ENCODE measurements around the gene ZMYM4.
A peak's percentile ranks its signal among the peaks of the same experiment; 100 is the strongest.

ZMYM4 gene

GRCh38 chr1:35437200-35437599, 168.7 kb downstream of the ZMYM4 start:
- no peak overlapping the region for H3K27ac Mint-ChIP-seq
- H3K36me3 Mint-ChIP-seq, result peaks cover 4% of the 10 kb centered on the region
- no peaks in the 10 kb centered on the region for H3K27me3 Mint-ChIP-seq
- peaks cover 15% of the 10 kb centered on the region for H3K4me1 Mint-ChIP-seq (ENCODE audit: low read depth)
- no peaks in the 10 kb centered on the region for H3K9me3 Mint-ChIP-seq (ENCODE audit: low read depth)
- H3K4me3 Mint-ChIP-seq, result no peak overlapping the region

DNA sequence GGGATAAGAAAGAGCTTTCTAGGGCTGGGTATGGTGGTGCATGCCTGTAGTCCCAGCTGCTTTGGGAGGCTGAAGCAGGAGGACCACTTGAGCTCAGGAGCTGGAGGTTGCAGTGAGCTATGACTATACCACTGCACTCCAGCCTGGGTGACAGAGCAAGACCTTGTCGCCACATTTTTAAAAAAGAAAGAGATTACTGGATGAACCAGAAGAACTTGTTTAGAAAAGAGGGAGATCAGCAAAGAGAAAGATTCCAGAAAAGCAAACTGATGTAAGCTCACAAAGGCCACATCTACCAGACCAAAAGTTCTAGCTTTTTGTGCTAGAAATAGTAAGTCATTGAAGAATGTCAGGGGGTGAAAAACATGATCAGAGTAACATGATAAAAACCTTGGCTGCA, 171.1 kb downstream of the ZMYM4 start:
- Mint-ChIP-seq H3K27ac (no peak overlapping the region), H3K4me1 (ENCODE audit: low read depth) (peaks cover 31% of the 10 kb centered on the region), H3K4me3 (no peak overlapping the region), H3K27me3 (no peaks in the 10 kb centered on the region), H3K36me3 (peaks cover 2% of the 10 kb centered on the region), H3K9me3 (ENCODE audit: low read depth) (no peaks in the 10 kb centered on the region)

GRCh38 chr1:35441926-35442579, 173.5 kb downstream of the ZMYM4 start:
- peak overlapping the region; percentile 67 for H3K27ac Mint-ChIP-seq

DNA sequence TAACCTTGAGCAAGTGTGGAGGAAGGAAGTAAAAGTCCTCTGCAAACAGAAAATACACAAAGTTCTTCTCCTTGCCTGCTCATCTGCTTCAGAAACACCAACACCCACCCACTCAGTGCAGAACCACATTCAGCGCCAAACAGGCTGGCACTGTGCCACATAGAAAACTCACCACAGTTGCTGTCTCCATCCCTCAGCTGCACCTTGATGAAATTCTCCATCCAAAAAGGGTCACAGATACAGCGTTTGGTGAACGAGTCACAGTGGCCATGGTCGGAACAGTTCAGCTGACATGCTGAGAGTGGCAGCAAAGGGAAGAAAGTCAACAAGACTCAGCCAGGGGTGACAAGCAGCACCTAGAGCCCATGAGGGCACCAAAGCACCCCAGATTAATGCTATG, 174.2 kb downstream of the ZMYM4 start:
- Mint-ChIP-seq H3K36me3 (peaks cover 3% of the 10 kb centered on the region), H3K27ac (peak overlapping the region; percentile 11), H3K4me1 (ENCODE audit: low read depth) (peaks cover 32% of the 10 kb centered on the region), H3K9me3 (ENCODE audit: low read depth) (no peaks in the 10 kb centered on the region), H3K4me3 (no peak overlapping the region), H3K27me3 (no peaks in the 10 kb centered on the region)

More at GRCh38 chr1:35441926-35442579, 173.5 kb downstream of the ZMYM4 start:
- no peaks in the 10 kb centered on the region for H3K27me3 Mint-ChIP-seq
- peaks cover 2% of the 10 kb centered on the region for H3K36me3 Mint-ChIP-seq
- no peaks in the 10 kb centered on the region for H3K9me3 Mint-ChIP-seq (ENCODE audit: low read depth)
- H3K4me3 Mint-ChIP-seq, result no peak overlapping the region
- peaks cover 32% of the 10 kb centered on the region for H3K4me1 Mint-ChIP-seq (ENCODE audit: low read depth)

DNA sequence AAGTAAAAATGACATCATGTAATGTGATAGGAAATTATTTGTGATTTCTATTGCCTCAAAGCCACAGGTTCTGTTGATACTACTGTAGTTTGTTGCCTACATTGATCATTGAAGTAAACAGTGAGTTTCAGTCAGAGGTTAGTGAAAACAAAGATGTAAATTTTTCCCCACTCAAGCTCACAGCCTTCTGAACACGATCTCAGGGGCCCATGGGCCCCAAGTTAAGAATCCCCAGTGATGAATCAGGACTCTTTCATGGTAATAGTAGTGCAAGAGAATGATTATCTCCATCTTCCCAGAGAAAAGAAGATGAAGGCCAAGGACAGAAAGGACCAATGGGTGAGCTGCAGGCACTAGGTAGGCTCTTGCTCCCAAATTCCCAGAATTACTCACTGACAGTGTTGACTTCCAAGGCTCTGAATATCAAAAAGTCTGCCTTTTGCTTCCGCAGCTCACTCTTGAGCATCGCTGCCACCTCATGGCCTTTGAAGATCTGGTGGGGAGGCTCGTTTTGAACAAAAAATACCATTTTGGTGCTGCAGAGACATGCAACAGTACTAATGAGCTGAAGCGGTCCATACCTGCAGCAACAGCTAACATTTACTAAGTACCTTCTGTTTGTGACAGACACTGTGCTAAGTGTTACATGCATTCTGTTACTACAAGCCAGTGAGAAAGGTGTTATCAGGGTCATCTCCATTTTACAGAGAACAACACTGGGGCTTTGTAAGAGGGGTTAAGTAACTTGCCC, 175.4 kb downstream of the ZMYM4 start:
- Mint-ChIP-seq H3K4me3 (peak overlapping the region; percentile 15), H3K27ac (peak overlapping the region; percentile 56), H3K9me3 (ENCODE audit: low read depth) (no peaks in the 10 kb centered on the region), H3K36me3 (peaks cover 8% of the 10 kb centered on the region), H3K27me3 (no peaks in the 10 kb centered on the region), H3K4me1 (ENCODE audit: low read depth) (peaks cover 32% of the 10 kb centered on the region)

DNA sequence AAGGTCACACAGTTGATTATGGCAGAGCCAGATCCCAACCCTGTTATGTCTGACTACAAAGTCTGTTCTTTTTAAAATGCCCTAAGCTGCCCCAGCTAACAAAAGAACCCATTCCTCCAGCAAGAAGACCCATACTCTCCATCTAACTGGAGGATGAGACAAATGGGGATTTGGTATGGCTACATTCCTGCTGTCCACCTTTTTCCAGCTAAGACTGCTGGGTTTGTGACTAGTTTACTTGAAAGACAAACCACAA, 175.9 kb downstream of the ZMYM4 start:
- H3K27me3 Mint-ChIP-seq, result no peaks in the 10 kb centered on the region
- no peak overlapping the region for H3K27ac Mint-ChIP-seq
- no peaks in the 10 kb centered on the region for H3K9me3 Mint-ChIP-seq (ENCODE audit: low read depth)
- peaks cover 32% of the 10 kb centered on the region for H3K4me1 Mint-ChIP-seq (ENCODE audit: low read depth)
- H3K4me3 Mint-ChIP-seq, result no peak overlapping the region
- peaks cover 10% of the 10 kb centered on the region for H3K36me3 Mint-ChIP-seq

DNA sequence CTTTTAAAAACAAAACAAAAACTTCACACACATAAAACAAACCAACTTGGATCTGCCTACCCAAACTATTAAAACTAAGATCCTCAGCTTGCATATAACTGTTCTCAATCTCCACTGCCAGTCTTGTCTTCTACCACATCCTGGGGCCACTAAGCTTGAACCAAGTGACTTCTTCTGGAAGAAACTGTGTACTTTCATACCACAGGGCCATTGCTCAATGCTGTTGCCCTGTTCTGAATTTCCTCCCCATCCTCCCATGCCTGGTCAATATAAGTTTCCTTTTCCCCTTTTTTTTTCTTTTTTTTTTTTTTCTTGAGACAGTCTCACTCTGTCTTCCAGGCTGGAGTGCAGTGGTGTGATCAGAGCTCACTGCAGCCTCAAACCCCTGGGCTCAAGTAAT, 178.8 kb downstream of the ZMYM4 start:
- Mint-ChIP-seq H3K27ac (peak overlapping the region; percentile 2), H3K36me3 (peaks cover 11% of the 10 kb centered on the region), H3K4me3 (no peak overlapping the region), H3K4me1 (ENCODE audit: low read depth) (peaks cover 38% of the 10 kb centered on the region), H3K9me3 (ENCODE audit: low read depth) (no peaks in the 10 kb centered on the region), H3K27me3 (no peaks in the 10 kb centered on the region)

GRCh38 chr1:35448344-35448801, 179.9 kb downstream of the ZMYM4 start:
- Mint-ChIP-seq H3K27me3 (no peaks in the 10 kb centered on the region), H3K27ac (no peak overlapping the region), H3K36me3 (peaks cover 11% of the 10 kb centered on the region), H3K9me3 (ENCODE audit: low read depth) (no peaks in the 10 kb centered on the region), H3K4me3 (no peak overlapping the region), H3K4me1 (ENCODE audit: low read depth) (peaks cover 35% of the 10 kb centered on the region)

- Mint-ChIP-seq H3K4me3 (no peak overlapping the region), H3K9me3 (ENCODE audit: low read depth) (no peaks in the 10 kb centered on the region), H3K27ac (no peak overlapping the region), H3K36me3 (peaks cover 11% of the 10 kb centered on the region), H3K27me3 (no peaks in the 10 kb centered on the region), H3K4me1 (ENCODE audit: low read depth) (peaks cover 26% of the 10 kb centered on the region)
These were observed 181.0 kb downstream of the ZMYM4 start for GRCh38 chr1:35449334-35450008.

DNA sequence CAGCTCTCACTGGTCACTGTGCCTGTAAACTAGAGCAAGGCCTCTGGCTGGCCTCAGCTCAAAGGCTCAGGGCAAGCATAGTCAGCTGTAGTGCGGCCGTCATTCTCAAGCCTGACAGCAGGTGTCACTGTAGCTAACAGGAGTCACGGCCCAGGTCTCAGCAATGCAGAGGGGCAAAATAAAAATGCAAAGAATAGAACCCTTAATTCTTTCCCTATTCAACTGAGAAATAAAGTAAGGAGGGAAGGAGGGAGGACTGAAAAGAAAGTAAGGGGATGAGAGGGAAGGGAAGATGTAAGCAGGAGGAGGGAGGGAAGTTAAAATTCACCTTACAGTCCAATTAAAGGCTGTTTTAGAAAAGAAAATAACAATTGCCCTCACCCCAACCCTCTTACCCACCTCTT, 182.6 kb downstream of the ZMYM4 start:
- Mint-ChIP-seq H3K4me3 (peak overlapping the region; percentile 11), H3K27ac (peak overlapping the region; percentile 78), H3K9me3 (ENCODE audit: low read depth) (no peaks in the 10 kb centered on the region), H3K27me3 (no peaks in the 10 kb centered on the region), H3K36me3 (peaks cover 11% of the 10 kb centered on the region), H3K4me1 (ENCODE audit: low read depth) (peaks cover 26% of the 10 kb centered on the region)

- H3K4me1 Mint-ChIP-seq (ENCODE audit: low read depth), result peaks cover 26% of the 10 kb centered on the region
- peak overlapping the region; percentile 85 for H3K27ac Mint-ChIP-seq
- H3K36me3 Mint-ChIP-seq, result peaks cover 11% of the 10 kb centered on the region
- no peaks in the 10 kb centered on the region for H3K27me3 Mint-ChIP-seq
- no peak overlapping the region for H3K4me3 Mint-ChIP-seq
- H3K9me3 Mint-ChIP-seq (ENCODE audit: low read depth), result no peaks in the 10 kb centered on the region
These were observed 183.7 kb downstream of the ZMYM4 start for GRCh38 chr1:35452106-35452774.

DNA sequence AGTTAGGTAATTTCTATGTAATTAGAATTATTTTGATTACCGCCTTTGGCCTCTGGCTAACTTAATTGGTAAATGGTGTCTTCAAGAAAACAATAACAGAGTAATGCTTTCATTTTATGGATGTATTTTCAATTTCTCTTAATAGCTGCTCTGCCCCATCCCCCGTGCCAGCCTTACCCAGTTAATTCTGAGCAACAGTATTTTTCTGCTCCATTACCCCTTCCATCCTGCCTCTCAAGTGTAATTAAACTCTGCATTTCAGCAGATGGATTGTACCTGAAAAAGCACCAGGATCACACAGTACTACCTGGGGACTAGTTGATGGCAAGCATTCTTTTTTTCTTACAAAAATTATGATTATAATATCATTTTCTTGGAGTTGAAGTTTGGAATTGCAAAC, 184.5 kb downstream of the ZMYM4 start:
- Mint-ChIP-seq H3K4me3 (no peak overlapping the region), H3K36me3 (peaks cover 8% of the 10 kb centered on the region), H3K4me1 (ENCODE audit: low read depth) (peaks cover 26% of the 10 kb centered on the region), H3K27ac (no peak overlapping the region), H3K27me3 (no peaks in the 10 kb centered on the region), H3K9me3 (ENCODE audit: low read depth) (no peaks in the 10 kb centered on the region)

DNA sequence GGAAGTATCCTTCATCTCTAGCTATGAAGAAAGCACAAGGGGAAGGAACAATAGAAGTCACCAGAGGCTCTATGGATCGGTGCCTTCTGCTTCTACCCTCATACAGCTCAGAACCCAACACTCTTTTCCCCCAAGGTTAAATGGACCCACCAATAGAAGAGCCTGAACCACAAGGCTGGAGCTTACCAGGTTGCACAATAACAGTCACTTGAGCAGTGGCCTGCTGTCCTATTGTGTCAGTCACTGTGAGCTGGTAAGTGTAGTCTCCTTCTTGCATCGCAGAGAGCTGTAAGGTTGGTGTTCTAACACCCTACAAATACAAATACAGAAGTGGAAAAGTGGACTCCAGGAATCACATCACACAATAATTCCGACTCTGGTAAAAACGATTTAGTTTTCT, 185.7 kb downstream of the ZMYM4 start:
- Mint-ChIP-seq H3K4me3 (no peak overlapping the region), H3K9me3 (ENCODE audit: low read depth) (no peaks in the 10 kb centered on the region), H3K4me1 (ENCODE audit: low read depth) (peaks cover 26% of the 10 kb centered on the region), H3K27ac (no peak overlapping the region), H3K36me3 (peaks cover 5% of the 10 kb centered on the region), H3K27me3 (no peaks in the 10 kb centered on the region)

GRCh38 chr1:35454616-35455015, 186.1 kb downstream of the ZMYM4 start:
- Mint-ChIP-seq H3K27ac (peak overlapping the region; percentile 50), H3K9me3 (ENCODE audit: low read depth) (no peaks in the 10 kb centered on the region), H3K27me3 (no peaks in the 10 kb centered on the region), H3K4me3 (no peak overlapping the region), H3K36me3 (peaks cover 2% of the 10 kb centered on the region), H3K4me1 (ENCODE audit: low read depth) (peaks cover 26% of the 10 kb centered on the region)

DNA sequence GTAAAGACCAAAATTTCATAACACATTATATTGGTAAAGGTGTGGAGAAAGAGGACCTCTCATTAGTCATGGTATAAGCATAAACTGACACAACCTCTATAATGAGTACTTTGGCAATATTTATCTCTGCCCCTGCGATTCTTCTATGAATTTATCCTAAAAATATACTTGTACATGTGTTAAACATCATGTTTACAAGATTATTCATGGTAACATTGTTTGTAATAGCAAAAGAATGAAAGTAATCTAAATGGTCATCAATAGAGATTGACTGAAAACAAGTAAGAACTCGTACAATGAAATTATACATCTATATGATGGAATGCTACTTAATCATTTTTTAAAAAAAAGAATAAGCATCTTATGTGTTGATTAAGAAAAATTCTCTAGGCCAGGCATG, 192.3 kb downstream of the ZMYM4 start:
- Mint-ChIP-seq H3K4me3 (no peak overlapping the region), H3K27me3 (no peaks in the 10 kb centered on the region), H3K36me3 (peaks cover 30% of the 10 kb centered on the region), H3K27ac (no peak overlapping the region), H3K4me1 (ENCODE audit: low read depth) (no peaks in the 10 kb centered on the region), H3K9me3 (ENCODE audit: low read depth) (no peaks in the 10 kb centered on the region)

All from activated naive CD8-positive, alpha-beta T cell (primary cell).